Mucosa of gallbladder (tissue), 1 donor: ENCODE data around the gene SSTR5. TPM values are rescaled to one million over a fixed set of nuclear protein-coding genes. Genes with fewer than 3 reads are reported as not detected.

ENCODE experiments used
- DNase-seq: peaks from one replicate; pipeline ENCODE4 v3.0.0-alpha.2; 2020; ENCODE audit warnings: low spot score
- total RNA-seq: library from RNA; stranded (reverse); gene quantifications from one replicate; pipeline ENCODE4 v1.2.1, GENCODE V29; 2021
- donor health status: DM: no; HTN: no; CAD: no.

SSTR5 gene
- total RNA-seq, 1 donor from 2014 or later: 5.8 TPM

DNA sequence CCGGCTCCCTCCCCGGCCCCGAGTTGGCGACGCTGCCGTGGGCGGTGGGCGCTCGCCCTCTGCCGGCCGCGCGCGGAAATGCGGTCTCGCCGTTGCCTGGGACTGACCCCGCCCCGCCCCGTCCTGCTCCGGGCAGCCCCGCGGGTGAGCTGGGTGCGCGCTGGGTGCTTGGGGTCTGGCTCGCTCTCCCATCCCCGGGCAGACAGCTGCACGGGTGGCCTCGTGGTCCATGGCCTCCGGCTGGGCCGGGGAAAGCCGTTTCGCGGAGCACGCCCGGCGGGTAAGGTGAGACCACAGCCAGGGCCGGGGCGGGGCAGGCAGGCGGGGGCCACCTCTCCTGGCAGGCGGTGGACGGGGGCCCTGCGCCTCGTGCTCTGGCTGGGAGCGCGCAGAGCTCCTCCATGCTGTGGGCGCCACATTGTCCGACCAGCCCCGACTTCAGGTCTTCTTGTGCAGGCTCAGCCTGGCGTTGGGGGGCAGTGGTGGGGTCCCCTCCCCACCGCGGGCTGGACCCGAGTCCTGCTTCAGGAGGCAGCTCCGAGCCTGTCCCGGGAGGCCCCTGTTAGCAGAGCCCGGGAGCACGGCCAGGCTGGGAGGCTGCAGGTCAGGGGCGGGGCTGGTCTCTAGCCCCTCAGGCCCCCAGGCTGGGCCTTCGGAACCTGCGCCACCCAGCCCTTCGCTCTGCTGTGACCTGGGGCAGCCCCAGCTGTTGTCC lies 30.5 kb downstream of the SSTR5 start:
- DNase-seq: peak; percentile 43

DNA sequence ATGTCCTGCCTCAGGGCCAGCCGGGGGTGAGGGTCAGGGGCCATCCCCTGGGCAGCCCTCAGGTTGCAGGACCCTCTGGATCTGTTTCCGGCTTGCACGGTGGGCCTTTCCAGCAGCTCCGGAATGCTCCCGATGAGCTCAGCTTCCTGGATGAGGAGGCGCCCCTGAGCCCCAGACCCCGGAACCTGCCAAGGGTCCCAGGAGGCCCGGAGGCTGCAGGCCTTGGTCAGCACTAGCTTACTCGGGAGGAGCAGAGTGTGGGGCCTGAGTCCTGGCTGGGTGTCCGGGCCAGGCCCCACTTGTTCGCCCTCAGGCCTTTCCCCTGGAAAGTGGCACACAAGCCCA lies 31.1 kb downstream of the SSTR5 start:
- DNase-seq: no peak

DNA sequence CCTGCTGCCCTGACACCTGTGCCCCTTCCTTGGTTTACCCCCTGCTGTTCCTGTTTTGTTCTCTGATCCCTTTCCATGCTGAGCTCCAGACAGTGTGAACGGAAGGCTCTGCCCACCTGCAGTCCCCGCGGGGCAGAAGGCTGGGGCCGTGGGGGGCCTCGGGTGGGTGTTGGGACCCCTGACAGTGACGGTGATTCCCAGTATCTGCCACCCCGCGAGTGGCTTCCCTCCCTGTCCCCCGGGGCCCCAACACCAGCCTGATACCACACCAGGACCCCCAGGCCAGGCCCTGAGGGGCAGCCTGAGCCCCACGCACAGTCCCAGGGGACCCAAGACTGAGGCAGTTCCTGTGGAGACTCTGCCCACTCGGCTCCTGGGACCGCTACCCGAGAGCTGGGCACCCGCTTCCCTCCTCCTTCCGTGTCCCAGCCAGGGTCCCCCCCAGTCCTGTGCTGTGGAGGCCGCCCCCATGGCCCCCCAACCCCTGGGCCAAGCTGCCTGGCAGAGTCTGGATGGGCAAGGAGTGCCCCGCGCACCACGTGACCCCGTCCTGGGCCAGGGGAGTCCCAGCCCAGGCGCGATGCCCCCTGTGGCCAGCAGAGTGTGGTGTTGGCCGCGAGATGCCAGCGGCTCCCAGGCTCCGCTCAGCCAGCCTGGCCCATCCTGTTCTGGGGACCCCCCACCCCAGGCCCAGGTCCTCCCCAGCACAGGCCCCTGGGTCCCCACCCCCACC lies 33.5 kb downstream of the SSTR5 start:
- DNase-seq: peak; percentile 65

DNA sequence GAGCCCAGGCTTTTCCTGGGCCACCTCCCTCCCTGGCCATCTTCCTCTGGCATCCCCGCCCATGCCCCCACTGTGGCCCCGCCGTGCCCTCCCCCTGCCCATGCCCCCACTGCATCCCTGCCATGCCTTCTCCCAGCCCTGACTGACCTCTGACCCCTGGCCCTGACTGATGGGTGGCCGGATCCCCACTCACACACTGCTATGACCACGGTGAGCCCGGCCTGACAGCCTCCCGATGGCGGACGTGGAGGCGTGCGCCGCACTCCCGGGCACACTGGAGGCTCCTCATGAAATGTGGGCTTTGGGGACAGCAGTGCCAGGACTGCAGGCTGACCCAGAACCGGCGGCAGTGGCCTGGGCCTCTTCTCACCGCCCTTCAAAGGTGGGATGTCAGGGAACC lies 34.1 kb downstream of the SSTR5 start:
- DNase-seq: no peak

DNA sequence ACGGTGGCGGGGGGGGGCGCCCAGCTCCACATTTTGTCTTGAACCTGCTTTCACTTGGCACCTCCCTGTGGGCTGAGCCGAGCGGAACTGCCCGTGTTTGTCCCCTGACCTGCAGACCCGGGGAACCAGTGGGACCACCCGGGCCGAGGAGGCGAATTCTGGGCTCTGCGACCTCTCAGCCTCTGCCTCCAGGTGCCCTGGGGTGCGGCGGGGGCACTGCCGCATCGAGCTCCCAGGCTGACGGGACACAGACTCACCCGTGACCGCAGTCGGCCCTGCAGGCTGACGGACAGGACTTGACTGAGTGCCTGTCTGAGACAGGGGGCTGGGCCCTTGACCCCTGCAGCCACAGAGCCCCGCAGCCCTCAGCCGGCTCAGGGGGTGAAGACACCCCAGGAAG lies 34.6 kb downstream of the SSTR5 start:
- no peak for DNase-seq

DNA sequence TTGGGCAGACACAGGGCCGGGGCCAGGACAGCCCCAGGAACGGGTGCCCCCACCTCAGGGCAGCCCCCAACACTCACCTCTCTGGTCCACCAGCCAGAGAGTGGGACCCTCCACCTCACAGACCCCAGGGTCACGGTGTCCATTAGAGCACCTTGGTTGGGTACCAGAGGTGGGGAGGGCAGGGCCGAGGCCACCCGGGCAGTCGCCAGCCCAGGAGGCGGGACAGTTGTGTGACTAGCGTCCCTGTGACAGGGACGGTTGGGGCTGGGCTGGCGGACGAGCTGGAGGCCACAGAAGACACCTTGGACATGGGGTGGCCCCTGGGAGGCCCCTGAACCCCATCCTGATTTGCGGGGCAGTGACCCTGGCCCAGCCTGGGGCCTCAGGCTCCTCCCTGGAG lies 35.2 kb downstream of the SSTR5 start:
- no peak for DNase-seq

DNA sequence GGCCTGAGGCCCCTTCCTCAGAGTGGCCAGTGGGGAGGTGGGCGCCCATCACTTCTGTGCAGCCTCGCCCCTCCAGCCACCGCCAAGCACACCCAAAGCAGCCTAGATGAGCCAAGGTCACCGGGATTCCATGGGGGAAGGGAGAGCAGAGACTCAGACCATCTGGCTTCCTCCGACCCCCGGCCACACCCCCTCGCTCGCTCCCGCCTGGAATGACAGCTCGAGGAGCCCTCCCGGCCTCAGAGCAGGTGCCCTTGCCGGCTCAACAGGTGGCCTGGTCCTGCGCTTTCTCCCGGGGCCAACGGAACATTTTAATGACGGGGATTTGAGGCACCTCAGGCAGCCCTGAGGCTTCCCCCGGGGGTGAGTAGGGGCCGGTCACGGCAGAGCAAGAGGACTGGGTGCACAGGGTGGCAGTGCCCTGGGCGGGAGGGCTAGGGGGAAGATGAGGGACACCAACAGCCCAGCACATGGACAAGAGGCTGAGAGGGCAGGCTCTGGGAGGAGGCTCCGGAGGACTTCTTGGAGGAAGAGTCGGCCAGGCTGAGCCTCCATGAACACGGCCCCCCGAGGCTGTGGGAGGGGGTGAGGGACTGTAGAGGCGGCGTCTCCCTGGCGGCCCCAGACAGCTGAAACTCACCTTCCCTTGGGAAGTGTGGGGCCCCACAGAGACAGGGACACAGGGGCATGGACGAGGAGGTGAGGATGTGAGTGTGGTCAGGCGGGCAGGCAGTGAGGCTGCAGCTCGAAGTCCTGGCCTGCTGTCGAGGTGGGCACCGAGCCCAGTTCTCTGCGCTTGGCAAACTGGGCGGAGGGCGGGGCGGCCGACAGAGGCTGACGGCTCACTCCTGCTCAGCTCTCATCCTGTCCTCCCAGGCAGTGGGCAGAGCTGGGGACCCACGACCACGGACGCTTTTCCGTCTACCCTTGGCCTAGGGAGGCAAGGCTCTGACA lies 36.0 kb downstream of the SSTR5 start:
- DNase-seq: peak; percentile 77

DNA sequence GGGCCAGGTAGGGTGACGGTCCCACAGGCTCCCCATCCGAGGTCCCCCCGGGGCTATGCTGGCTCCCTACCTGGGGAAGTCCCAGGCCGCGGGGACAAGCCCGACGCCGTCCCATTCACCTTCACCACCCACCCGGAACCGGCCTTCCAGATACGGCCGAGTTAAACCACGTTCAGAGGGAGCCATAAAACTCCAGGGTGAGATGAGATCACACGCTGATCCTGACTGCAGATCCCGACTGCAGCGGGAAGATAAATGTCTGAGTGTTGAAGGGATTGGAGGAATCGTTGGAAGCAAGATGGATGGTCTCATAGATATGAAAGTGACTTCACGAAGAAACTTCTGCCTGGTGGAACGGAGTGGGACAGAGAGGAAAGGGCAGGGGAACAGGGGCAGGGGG lies 37.1 kb downstream of the SSTR5 start:
- no peak for DNase-seq

DNA sequence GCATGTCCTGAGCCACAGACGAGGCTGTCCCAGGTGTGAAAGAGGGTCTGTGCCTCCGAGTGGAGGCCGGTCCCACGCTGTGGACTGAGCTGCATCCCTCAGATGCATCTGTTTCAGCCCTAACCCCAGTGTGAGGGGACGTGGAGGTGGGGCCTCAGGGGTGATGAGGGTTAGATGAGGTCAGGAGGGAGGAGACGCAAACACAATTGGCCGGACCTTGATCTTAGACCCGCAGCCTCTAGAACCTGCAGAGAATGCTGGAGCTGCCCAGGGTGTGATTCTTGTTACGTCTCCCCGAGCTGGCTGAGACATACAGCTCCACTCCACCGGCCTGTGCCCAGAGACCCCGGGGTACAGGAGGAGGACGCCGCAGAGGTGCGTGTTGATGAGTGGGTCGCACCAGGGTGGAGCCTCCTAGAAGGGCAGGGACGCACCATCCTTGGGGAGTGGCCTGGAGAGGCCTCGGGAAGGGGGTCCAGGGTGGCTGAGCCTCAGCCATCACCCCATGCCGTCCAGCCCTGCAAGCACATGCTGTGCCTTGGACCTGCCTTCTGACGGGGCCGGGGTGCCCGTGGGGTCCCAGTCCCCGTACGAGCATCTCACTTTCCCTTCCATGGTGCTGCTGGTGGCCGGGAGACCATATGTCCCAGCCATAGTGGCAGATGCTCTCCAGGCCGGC lies 40.1 kb downstream of the SSTR5 start:
- no peak for DNase-seq

DNA sequence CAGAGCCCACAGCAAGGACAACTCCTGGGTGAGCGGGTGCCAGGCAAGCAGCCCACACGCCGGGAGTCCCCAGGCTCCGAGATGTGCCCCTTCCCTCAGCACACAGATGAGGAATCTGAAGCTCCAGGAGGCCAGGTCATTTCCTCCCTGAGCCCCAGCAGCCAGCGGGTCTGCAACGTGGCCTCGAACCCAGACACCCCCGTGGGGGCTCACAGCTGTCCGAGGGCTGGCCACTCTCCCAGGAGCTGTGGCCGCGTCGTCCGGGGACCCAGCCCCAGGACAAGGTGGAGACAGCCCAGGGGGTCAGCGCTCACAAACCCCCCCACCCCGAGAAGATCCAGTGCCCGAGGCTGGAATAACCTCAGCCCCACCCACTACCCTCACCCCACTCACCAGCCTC lies 40.9 kb downstream of the SSTR5 start:
- no peak for DNase-seq

DNA sequence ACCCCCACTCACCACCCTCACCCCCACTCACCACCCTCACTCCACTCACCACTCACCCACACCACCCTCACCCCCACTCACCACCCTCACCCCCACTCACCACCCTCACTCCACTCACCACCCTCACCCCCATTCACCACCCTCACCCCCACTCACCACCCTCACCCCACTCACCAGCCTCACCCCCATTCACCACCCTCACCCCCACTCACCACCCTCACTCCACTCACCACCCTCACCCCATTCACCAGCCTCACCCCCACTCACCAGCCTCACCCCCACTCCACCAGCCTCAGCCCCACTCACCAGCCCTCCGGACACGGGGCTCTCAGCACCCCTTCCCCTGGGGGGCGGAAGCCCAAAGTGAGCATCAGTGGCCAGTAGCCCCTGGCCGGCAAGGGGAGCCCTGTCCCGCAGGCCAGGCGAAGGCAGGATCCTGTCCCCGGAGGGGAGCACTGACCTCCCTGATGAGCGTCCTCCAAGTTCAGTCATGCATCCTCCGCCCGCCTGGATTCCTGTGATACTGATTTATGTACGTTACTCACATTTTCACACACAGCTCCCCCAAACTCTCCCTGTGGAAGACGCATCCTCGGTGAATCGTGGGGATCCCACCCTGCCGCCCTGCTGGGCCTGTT lies 41.5 kb downstream of the SSTR5 start:
- DNase-seq: no peak

DNA sequence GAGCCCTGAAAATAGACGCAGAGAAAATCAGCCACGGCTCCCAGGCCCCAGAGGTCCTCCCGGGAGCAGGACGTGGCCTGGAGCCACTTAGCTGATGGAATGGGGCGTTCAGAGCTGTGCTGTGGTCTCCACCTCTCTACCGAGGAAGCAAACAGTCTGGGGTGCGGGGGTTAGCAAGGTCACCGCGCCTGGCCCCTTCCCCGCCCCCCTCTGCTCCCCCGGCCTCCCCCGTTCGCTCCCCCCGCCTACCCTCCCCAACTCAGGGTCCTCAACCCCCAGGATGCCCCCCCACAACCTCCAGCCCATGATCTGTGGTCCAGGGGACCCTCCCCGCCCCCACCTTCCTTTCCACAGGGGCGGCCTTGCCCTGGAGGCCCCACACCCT lies 44.1 kb downstream of the SSTR5 start:
- no peak for DNase-seq

DNA sequence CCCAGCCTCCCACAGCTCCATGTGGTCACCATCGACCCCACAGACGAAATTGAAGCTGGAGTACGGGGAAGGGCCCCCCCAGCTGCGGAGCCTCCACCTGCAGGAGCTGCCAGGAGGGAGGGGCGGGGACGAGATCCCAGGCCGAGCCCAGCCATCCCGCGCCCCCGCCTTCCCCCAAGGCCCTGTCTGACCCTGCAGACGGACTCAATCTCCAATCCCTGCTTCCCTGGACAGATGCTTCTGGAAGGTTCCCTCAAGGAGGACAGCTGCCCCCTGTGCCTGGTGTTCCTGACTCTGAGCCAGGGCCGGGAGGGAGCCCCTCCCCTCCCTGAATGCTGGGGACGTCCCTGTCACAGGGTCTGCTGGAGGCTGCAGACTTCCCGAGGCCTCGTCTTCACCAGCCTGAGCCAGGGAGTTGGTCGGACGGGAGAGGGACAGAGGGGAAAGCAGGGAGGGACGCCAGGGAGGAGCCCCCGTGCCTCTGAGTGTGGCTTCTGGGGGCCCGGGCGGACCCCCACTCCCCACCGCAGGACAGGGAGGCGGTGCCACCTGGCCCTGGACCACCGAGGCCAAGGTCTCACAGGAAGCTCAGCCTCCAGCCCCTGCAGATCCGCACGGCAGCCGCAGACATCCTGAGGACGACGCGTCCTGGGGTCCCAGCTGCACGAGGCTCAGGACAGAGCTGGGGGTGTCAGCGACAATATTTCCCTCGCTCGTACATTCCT lies 44.8 kb downstream of the SSTR5 start:
- no peak for DNase-seq

DNA sequence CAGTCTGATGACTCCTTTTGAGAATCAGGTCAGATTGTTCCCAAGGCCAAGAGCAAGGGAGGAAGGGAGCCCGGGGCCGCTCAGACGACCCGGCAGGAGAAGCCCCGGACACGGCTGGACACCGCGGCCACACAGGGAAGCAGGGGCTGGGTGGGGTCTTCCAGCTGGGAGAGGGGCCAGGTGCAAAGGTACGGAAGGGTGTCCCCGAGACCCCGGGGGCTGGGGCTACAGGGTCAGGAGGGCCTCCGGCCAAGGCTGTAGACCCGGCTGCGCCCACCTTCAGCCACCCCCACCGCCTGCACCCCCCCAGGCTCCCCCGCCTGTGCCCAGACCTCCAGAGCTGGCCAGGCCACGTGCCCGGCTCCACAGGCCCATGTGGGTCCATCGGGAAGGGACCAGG lies 45.4 kb downstream of the SSTR5 start:
- DNase-seq: no peak

DNA sequence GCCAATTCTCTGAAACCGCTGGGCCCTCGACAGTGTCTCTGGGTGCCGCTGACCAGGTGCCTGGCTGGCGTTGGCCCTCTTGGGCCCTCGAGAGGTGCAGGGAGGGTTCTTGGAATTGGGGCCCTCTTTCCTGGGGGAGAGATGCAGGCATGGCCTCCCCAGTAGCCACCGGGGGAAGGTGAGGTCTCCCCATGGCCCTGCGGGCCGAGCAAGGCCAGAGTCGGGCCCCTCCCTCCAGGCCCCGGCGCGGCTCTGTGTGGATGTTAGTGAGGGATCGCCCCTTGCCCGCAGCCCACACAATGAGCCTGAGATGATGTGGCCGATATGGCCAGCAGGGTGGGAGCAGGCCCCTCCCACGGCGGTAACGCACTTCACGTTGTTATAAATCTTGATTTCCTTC lies 46.6 kb downstream of the SSTR5 start:
- DNase-seq: no peak

DNA sequence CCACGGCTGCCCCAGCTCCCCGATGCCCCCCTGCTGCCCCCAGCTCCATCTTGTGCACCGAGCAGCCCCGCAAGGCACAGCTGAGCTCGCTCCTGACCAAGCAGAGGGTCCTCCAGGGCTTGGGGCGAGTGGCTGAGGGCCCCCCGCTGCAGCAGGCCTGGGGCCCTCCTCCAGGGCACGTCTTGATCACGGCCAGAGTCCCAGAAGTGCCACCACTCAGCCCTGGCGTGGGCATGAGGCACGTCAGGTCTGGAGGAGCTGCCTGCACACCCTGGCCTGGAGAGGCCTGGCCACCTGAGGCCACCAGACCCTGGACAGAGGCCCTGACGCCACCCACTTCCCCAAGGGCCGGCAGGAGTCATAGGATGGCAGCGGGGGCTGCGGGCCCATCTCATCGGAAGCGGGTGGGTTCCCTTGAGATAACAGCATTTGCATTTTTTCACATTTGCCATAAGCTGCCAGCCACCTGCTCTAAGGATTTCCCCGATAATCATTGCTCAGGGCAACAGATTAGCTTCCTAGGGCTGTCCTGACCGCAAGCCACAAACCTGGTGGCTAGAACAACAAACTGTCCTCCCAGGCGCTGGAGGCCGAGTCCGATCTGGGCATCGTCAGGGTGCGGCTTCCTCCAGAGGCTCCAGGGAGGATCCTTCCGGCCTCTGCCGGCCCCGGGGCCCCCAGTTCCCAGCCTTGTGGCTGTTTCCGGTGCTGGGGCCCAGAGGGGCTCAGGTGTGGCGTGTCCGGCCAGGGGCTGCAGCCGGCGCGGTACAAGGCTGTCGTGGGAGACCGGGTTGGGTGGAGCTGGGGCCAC lies 47.4 kb downstream of the SSTR5 start:
- no peak for DNase-seq

DNA sequence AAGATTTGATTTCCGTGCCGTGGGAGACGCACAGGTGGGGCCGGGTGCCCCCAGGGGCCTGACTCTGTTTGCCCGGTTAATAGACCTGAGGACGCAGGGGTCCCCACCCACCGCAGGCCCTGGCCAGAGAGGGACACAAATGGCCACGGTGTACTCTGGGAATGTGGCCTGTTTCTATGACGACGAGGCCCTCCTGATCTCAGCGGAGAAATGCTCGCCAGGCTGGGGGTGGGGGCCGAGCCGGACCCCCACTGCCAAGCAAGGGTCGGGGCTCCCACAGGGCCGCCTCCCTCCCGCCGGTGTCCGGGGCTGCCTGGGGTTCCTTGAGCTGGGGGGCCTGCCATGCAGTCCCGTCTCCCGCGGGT lies 48.0 kb downstream of the SSTR5 start:
- no peak for DNase-seq

DNA sequence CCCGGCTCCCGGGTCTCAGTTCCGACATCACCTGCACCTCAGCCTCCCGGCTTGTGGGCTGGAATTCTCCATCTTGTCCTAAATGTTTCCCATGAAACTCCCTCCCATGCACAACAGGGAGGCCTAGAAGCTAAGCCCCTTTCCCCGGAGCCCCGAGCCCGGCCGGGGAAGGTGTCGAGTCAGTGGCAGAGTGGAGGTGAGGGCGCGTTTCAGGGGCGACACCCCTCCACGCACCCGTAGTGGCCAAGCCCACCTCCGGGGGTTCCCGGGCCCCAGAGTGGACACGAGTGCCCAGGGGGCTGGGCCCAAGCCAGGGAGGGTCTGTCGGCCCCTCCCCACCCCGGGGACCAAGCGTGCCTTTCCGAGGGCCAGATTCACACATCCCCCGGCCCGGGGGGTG lies 48.5 kb downstream of the SSTR5 start:
- no peak for DNase-seq

DNA sequence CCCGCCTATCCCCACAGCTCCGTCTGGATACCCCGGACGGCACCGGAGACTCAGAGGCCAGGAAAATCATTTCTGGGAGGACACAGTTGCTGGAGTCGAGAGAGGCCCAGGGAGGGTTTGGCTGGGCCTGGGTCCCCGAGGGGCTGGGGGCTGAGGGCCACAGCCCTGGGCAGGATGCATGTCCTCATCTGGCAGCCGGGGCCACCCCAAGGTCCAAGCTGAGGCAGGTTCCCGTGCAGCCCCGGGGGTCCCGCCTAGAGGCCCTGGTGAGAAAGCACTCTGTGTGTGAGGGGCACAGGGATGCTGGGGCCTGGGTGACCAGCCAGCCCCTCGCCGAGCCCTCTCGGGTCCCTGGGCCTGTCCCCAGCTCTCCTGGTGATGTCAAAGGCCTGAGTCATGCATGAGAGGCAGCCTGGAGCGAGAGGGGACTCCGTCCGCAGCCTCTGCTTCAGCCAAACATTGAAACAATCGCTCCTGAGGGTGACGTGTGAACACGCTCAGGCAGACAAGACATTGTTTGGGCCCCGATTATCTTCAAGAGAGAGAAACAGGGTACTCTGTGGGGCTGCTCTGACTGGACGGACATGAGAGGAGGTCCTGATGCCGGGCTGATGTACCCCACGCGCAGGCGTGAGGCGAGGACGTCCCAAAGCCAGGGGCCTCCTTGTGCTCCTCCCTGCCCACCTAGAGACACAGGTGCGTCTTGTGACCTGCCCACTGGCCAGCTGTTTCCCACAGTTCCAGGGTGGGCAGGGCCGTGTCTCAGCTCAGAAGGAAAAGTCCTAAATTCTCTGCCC lies 49.3 kb downstream of the SSTR5 start:
- DNase-seq: no peak
